NCI-H526 (cell line): ENCODE measurements around the gene GLYAT.
"Not testable (repeated sequence)": the region's sequence is repeated elsewhere in the genome, so short reads cannot be mapped to it uniquely, and the experiment has no call there.

Experiments used
- DNase-seq, 2 experiments: peaks; one replicate each; lab custom pipeline; 2025; lab: John Stamatoyannopoulos, UW

The GLYAT gene

GRCh38 chr11:58742981-58743880 is 11.5 kb upstream of the GLYAT start:
- peak in 1 of 2 experiments; percentile 1 for DNase-seq

GRCh38 chr11:58742140-58742539 is 10.4 kb upstream of the GLYAT start:
- no peak for DNase-seq

DNA sequence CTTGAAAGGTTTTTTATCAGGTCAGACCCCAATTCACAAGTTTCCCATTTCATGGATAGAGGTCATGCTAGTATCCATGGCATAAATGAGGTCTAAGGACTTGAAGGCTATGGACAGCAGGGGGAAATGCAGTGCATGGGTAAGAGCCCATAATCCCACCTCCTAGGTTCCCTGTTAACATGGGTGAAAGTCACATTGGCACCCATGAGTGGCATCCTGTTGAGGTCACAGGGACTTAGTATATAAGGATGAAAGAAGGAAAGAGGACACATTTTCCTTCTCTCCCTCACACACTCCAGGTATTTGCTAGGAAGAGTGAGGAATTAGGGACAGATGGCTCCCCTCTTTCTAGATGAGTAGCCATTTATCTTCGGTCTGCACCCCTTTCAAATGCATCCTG is 9.4 kb upstream of the GLYAT start:
- no peak for DNase-seq

- DNase-seq: no peak
Observed at GRCh38 chr11:58740447-58740846, 8.7 kb upstream of the GLYAT start.

- DNase-seq: no peak
Observed at GRCh38 chr11:58739725-58740430, 8.1 kb upstream of the GLYAT start.

- DNase-seq: no peak
Observed at GRCh38 chr11:58734681-58735490, 3.1 kb upstream of the GLYAT start.

DNA sequence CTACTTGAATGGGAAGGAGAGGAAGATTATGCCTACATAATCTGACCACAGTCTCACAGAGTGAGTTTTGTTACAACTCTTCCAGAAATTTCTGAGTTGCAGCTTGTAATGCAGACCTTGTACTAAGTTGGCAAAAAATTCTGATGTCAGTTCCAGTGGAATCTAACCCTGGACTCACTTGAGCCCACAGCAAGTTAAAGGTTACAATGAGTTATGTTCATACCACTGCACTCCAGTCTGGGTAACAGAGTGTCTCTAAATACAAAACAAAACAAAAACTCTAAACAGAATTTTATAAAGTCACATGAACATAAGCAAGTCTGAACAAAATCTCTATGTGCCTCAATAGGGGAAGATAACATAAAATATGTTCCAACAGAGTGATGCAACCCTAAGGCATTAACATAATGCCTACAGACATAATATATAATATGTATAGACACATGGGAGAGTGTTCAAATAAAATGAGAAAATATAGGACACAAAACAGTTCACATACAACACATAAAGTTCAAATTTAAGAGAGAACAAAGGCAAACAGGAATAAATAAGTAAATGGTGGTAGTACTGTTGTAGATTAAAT is 1.1 kb downstream of the GLYAT start:
- no peak for DNase-seq

DNA sequence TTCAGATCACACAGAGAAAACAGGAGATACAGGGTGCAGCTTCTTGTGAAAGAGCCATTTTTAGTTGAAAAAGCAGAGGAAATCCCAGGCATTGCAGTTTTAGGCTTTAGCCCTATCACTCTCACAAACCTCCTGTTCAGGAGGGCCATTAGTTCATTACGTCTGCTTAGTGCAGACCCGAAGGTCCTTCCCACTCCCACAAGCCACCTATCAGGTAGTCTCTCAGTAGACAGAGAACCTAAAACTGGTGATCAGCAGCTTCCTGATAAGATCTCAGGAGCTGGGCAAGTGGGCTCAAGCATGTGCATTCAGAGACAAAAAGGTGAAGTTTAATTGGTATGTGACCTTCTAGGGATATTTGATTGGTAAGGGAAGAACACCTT is 4.3 kb downstream of the GLYAT start:
- no peak for DNase-seq

DNA sequence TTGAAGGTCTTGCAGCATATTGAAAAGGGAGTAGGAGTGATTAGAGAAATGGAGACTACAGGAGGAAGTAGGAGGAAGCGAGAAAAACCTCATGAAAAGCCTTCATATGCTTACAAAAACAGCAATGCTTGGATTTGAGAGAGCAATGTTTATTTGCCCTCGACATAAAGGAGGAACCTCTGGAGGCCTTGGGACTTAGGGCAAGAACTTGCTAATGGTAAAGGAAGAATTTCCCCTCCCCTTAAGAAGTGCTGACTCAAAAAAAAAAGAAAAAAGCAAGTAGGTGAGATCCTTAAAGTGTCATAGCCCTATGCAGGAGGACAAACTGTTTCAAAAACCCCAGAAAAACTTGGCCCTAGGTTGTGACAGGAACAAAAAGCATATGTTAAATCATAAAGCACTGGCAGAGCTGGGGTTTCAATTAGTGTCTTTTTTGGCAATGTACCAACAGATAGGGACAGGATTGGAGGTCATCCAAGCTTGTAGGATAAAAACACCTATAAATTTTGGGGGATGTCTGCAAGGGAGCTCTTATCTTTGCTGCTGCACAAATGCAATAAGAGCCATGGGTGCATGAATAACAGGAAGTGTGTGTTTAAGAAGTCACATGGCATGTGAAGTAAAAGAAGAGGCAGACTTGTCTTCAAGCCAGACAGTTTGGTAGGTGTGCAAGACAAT is 4.9 kb downstream of the GLYAT start:
- no peak for DNase-seq

- DNase-seq: no peak
Observed at GRCh38 chr11:58719406-58720117, 12.2 kb downstream of the GLYAT start.

DNA sequence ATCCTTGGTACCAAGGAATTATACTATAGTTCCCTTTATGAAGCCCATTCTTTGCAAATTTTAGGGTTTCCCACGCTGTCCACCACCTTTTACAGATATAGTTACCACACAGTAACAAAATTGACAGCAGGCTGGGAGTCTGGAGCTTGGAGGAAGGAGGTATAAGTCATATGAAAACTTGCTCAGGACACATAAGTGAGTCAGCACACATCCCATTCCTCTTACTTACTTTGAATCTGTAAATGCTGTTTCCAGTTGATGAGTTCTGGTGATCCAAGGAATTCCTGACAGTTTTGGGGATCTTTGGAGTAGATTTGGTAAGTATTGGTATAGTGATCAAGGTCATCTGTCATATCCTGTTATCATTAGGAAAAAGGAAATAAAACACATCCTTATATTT is 19.2 kb downstream of the GLYAT start:
- no peak for DNase-seq

DNA sequence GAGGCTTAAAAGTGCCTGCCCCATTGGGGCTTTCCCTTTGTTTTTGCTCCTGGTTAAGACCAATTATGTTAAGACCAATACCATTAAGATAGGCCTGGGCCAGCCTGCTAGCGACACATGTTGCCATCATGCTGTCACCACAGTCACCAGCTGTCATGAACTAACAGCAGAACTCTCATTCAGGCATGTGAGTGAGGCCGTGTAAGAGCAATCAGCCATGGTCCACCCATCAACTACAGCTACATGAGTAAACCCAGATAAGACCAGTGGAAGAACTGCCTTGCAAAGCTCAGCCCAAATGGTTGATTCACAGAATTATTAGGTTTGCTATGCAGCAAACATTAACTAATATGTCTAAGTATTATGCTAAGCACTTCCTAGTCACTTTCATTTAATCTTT is 19.9 kb downstream of the GLYAT start:
- no peak for DNase-seq

DNA sequence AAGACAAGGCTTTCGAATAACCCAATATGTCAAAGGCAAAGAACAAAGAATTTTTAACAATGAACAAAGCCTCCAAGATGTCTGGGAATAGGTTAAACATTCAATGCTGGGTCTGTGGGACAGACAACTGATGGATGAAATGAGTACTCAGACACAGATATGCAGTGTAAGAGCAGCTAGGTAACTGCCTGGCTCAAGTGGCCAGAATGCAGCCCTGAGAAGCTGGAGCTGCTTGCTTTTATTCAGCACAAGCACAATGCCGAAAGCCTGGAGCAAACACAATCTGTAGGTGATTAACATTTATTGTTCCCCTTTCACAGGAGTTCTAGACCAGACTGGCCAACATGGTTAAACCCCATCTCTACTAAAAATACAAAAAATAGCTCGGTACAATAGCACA is 24.0 kb downstream of the GLYAT start:
- no peak for DNase-seq

- DNase-seq: not testable (repeated sequence)
Observed at GRCh38 chr11:58696825-58697224, 34.9 kb downstream of the GLYAT start.

GRCh38 chr11:58693026-58693425 is 38.7 kb downstream of the GLYAT start:
- no peak for DNase-seq

DNA sequence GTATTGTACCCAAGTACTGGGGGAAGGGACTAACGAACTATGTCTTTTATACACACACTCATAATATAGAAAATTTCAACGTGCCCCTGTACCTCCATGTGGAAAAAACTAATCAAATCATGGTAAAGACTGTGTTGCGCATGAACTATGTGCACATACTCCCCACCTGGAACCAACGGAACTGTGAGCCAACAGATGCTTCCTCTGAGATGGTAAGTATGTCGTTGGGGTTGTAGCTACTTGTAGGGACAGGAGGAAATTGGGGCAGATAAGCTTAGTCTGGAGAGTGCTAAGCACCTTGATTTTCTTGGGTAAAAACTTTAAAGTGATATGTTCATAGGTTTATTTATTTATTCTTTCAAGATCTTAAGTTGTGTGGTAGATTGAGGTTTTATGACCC is 40.1 kb downstream of the GLYAT start:
- no peak for DNase-seq

GRCh38 chr11:58688789-58689503 is 42.8 kb downstream of the GLYAT start:
- DNase-seq: no peak

- no peak for DNase-seq
Observed at GRCh38 chr11:58685973-58686722, 45.6 kb downstream of the GLYAT start.

DNA sequence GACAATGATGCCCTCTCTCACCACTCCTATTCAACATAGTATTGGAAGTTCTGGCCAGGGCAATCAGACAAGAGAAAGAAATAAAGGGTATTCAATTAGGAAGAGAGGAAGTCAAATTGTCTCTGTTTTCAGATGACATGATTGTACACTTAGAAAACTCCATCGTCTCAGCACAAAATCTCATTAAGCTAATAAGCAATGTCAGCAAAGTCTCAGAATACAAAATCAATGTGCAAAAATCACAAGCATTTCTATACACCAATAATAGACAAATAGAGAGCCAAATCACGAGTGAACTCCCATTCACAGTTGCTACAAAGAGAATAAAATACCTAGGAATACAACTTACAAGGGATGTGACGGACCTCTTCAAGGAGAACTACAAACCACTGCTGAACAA is 49.1 kb downstream of the GLYAT start:
- DNase-seq: not testable (repeated sequence)
